Daoy (cell line): ENCODE data around the gene CCDC7. TPM values are rescaled to one million over a fixed set of nuclear protein-coding genes. Genes with fewer than 3 reads are reported as not detected.
A peak's percentile ranks its signal among the peaks of the same experiment; 100 is the strongest.
"Not testable (repeated sequence)": the region's sequence is repeated elsewhere in the genome, so short reads cannot be mapped to it uniquely, and the experiment has no call there.

Experiments
- DNase-seq: peaks from one replicate; pipeline ENCODE4 v3.0.0-alpha.2; 2015; ENCODE audit warnings: low read depth
- total RNA-seq: library from RNA; depleted of rRNA; stranded (reverse); fragments of >200 nt; shearing (Covaris generic); gene quantifications from 2 replicates; pipeline ENCODE4 v1.2.3, GENCODE V29; 2014

CCDC7 gene
- total RNA-seq, 1 experiment from 2014 or later: 4.4 TPM

- not testable (repeated sequence) for DNase-seq
Measured at GRCh38 chr10:32562695-32563094, 116.8 kb downstream of the CCDC7 start.

- no peak for DNase-seq
Measured at GRCh38 chr10:32577448-32577847, 131.5 kb downstream of the CCDC7 start.

- DNase-seq: no peak
Measured at GRCh38 chr10:32582946-32583345, 137.0 kb downstream of the CCDC7 start.

DNA sequence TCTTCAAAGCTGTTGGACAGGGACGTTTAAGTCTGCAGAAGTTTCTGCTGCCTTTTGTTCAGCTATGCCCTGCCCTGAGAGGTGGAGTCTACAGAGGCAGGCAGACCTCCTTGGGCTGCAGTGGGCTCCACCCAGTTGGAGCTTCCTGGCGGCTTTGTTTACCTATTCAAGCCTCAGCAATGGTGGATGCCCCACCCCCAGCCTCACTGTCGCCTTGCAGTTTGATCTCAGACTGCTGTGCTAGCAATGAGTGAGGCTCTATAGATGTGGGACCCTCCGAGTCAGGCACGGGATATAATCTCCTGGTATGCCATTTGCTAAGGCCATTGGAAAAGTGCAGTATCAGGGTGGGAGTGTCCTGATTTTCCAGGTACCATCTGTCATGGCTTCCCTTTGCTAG lies 152.1 kb downstream of the CCDC7 start:
- not testable (repeated sequence) for DNase-seq

- no peak for DNase-seq
Measured at GRCh38 chr10:32600317-32600716, 154.4 kb downstream of the CCDC7 start.

GRCh38 chr10:32601562-32601961 lies 155.6 kb downstream of the CCDC7 start:
- DNase-seq: not testable (repeated sequence)

GRCh38 chr10:32605787-32606186 lies 159.8 kb downstream of the CCDC7 start:
- no peak for DNase-seq

DNA sequence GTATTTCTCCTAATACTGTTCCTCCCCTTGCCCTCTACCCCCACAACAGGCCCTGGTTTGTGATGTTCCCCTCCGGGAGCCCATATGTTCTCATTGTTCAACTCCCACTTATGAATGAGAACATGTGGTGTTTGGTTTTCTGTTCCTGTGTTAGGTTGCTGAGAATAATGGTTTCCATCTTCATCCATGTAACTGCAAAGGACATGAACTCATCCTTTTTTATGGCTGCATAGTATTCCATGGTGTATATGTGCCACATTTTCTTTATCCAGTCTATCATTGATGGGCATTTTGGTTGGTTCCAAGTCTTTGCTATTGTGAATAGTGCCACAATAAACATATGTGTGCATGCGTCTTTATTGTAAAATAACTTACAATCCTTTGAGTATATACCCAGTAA lies 164.6 kb downstream of the CCDC7 start:
- DNase-seq: not testable (repeated sequence)

- no peak for DNase-seq
Measured at GRCh38 chr10:32616438-32616837, 170.5 kb downstream of the CCDC7 start.

GRCh38 chr10:32618482-32618881 lies 172.5 kb downstream of the CCDC7 start:
- DNase-seq: no peak

GRCh38 chr10:32621969-32622368 lies 176.0 kb downstream of the CCDC7 start:
- no peak for DNase-seq

DNA sequence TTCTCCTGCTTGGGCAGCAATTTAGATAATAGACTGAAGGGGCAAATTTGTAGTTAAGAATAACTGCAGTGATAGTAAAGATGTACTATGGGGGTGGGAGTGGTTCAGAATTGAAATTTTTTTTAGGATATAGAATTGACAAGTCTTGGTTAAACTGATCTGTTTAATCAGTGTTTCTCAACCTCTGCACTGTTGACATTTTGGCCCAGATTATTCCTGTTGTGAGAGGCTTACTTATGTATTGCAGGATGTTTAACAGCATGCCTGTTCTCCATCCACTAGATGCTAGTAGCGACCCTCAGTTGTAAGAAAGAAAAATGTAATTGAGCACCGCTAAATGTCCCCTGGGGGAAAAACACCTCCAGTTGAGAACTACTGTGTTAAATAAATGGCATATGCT lies 176.5 kb downstream of the CCDC7 start:
- no peak for DNase-seq

DNA sequence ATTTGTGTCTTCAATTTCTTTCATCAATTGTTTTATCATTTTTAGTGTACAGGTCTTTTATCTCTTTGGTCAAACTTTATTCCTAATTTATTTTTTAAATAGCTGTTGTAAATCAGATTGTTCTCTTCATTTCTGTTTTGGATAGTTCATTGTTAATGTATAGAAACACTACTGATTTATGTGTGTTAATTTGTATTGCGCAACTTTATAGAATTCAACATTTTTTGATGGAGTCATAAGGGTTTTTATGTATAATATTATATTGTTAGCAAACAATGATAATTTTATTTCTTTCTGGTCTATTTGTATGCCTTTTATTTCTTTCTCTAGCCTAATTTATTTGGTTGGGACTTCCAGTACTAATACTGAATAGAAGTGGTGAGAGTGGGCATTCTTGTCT lies 181.2 kb downstream of the CCDC7 start:
- no peak for DNase-seq

DNA sequence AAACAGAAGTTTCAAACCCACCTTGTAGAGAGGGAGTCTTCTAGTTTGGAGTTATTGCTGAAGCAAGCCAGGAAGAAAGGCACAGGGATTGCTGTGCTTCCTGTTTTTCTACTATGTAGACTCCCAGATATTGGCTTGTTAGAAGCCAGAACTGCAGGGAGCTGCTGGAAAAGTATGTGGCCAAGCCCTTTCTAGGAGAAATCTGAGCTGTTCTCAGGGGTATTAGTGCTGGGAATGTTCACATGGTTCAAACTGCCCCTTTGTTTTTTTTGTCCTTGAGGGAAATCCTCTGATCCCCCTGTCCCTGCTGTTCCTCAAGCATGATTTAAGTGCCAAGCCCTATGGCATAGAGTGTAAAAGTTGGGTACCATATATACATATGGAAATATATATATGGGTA lies 184.0 kb downstream of the CCDC7 start:
- no peak for DNase-seq

GRCh38 chr10:32646535-32646934 lies 200.6 kb downstream of the CCDC7 start:
- no peak for DNase-seq

- peak; percentile 1 for DNase-seq
Measured at GRCh38 chr10:32650246-32650655, 204.3 kb downstream of the CCDC7 start.

- not testable (repeated sequence) for DNase-seq
Measured at GRCh38 chr10:32657430-32657829, 211.5 kb downstream of the CCDC7 start.

GRCh38 chr10:32661346-32661745 lies 215.4 kb downstream of the CCDC7 start:
- DNase-seq: no peak

- no peak for DNase-seq
Measured at GRCh38 chr10:32680803-32681557, 235.0 kb downstream of the CCDC7 start.

DNA sequence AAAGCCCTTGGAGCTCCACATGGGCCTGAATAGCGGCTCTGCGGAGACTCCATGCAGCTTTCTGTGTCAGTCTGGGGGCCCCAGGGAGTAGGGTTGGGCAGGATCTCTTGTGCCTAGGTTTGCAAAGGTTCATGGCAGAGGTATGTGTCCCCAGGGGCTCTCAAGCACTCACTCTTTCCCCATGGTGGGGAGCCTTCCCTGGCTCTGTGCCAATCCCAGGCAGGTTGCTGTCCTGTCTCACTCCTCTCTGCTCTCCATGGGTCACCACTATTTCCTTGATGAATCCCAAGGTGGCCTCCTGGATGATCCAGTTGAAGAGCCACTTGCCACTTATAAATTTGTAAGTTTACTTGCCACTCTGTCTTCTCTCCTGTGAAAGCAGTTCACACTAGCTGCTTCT lies 238.4 kb downstream of the CCDC7 start:
- no peak for DNase-seq

GRCh38 chr10:32687116-32687515 lies 241.2 kb downstream of the CCDC7 start:
- DNase-seq: no peak

GRCh38 chr10:32687546-32687945 lies 241.6 kb downstream of the CCDC7 start:
- DNase-seq: no peak

DNA sequence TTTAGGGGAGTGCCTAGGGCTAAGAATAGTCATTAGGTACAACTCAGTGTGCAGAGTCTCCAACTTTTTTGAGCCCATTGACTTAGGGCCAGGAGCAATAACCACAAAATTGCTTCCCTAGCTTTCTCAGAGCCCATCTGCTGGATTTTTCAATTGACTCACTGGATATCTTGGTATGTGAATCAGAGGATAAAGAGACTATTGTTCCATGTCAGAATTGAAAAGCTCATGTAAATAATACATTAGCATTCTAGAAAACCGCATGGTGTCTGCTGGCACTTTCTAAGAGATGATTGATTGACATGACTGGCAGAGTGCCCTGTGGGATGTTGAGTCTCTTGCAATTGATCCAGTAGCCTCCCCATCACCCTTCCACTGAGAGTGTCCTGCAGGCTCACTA lies 246.2 kb downstream of the CCDC7 start:
- peak; percentile 5 for DNase-seq

DNA sequence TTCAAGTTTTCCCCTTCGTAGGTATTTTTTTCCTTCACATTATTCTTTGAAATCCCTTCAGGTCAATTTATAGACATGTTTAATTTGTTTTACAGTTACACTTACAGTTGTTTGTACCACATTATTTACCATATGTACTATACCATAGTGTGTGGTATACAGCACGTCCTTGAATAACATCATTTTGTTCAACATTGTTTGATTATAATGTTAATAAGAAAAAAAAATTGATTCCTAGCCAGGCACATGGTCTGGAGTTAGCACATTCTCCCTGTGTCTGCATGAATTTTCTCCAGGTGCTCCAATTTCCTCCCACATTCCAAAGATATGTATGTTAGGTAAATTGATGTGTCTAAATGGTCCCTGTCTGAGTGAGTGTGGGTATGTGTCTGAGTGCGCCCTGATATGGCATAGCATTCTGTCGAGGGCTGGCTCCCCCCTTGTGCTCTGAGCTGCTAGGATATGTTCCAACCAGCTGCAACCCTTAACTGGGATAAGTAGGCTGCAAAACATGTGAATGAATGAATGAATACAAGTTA lies 247.6 kb downstream of the CCDC7 start:
- DNase-seq: no peak
